Tibial nerve (tissue), 4 donors: ENCODE data around the gene KAZN. TPM values are rescaled to one million over a fixed set of nuclear protein-coding genes. Genes with fewer than 3 reads are reported as not detected.

Experiments used
- DNase-seq, 2 donors: peaks; one replicate each; pipeline ENCODE4 v3.0.0-alpha.2; 2019; ENCODE audit warnings: low spot score in 2 of 2
- H3K27ac ChIP-seq, 4 donors: fragments of 200-600 bp; sonication (generic) in 3 of 4; one replicate each; pipeline ENCODE4 v1.5.1; 2017 to 2019; ENCODE audit warnings: mild to moderate bottlenecking in 1 of 4
- H3K27me3 ChIP-seq, 2 donors: fragments of 200-600 bp; sonication (generic) in 1 of 2; one replicate each; pipeline versions ENCODE4 v1.5.1 to v1.6.0; 2017 to 2019
- H3K36me3 ChIP-seq, 3 donors: fragments of 200-600 bp; sonication (generic); one replicate each; pipeline ENCODE4 v1.5.1; 2018 to 2019
- H3K4me1 ChIP-seq, 4 donors: fragments of 200-600 bp; sonication (generic) in 3 of 4; one replicate each; pipeline ENCODE4 v1.5.1; 2017 to 2019
- H3K4me3 ChIP-seq, 4 donors: fragments of 200-600 bp; sonication (generic) in 3 of 4; one replicate each; pipeline ENCODE4 v1.5.1; 2017 to 2019; ENCODE audit warnings: mild to moderate bottlenecking in 1 of 4, moderate library complexity in 1 of 4
- H3K9me3 ChIP-seq, 4 donors: fragments of 200-600 bp; sonication (generic) in 3 of 4; one replicate each; pipeline ENCODE4 v1.5.1; 2017 to 2019
- CTCF ChIP-seq, 5 experiments: fragments of 200-600 bp in 3 of 5; fragments of 450-650 bp in 2 of 5; sonication (generic) in 3 of 5; IDR thresholded peaks; one replicate each; pipeline ENCODE4 v1.5.1; 2016 to 2019; ENCODE audit warnings: antibody characterized with exemption in 5 of 5, mild to moderate bottlenecking in 3 of 5, moderate library complexity in 2 of 5
- EP300 ChIP-seq, 2 donors: sonication (generic); formaldehyde crosslinking; IDR thresholded peaks; one replicate each; pipeline ENCODE4 v1.6.1; 2017; ENCODE audit warnings: antibody characterized with exemption in 2 of 2, mild to moderate bottlenecking in 1 of 2
- POLR2A ChIP-seq, 2 donors: fragments of 450-650 bp; IDR thresholded peaks; one replicate each; pipeline ENCODE4 v1.6.1; 2017; ENCODE audit warnings: antibody characterized with exemption in 2 of 2, mild to moderate bottlenecking in 2 of 2, moderate library complexity in 2 of 2
- WGBS, 2 donors: methylation state at CpG; one replicate each; pipeline ENCODE4 v1.1.5; 2018; 5-methylcytosine and 5-hydroxymethylcytosine counted together
- total RNA-seq, 4 donors: library from RNA; depleted of rRNA; stranded (reverse); fragments of >200 nt; gene quantifications; one replicate each; pipeline ENCODE4 v1.1.0, GENCODE V29; 2016

KAZN gene
- total RNA-seq, 4 donors from 2014 or later: 16.0 to 29.2 (median 22.2) TPM

- no peaks in the 10 kb centered on the region for H3K4me1 ChIP-seq
- 90 to 91% methylated on average over 14 to 16 of the region's 16 CpGs for WGBS, 2 donors
- H3K9me3 ChIP-seq: no peaks in the 10 kb centered on the region
- no peaks in the 10 kb centered on the region for H3K27me3 ChIP-seq
- H3K36me3 ChIP-seq: peaks cover 0 to 5% (median 0%) of the 10 kb centered on the region in 3 donors
- no peak for DNase-seq
- TF ChIP-seq POLR2A (IDR thresholded peaks at IDR 0.05): no peak
- no peak for TF ChIP-seq EP300 (IDR thresholded peaks at IDR 0.05)
- no peak for TF ChIP-seq CTCF (IDR thresholded peaks at IDR 0.05)
- no peak overlapping the region for H3K27ac ChIP-seq
- no peak overlapping the region for H3K4me3 ChIP-seq
Measured at GRCh38 chr1:15034656-15035055, 436.2 kb downstream of the KAZN start.

GRCh38 chr1:15035236-15035635 is 436.8 kb downstream of the KAZN start:
- WGBS, 2 donors: 94 to 97% methylated on average over 3 of the region's 3 CpGs
- H3K27me3 ChIP-seq: no peaks in the 10 kb centered on the region
- peaks cover 0 to 5% (median 0%) of the 10 kb centered on the region in 3 donors for H3K36me3 ChIP-seq
- DNase-seq: no peak
- H3K4me1 ChIP-seq: no peaks in the 10 kb centered on the region
- no peak overlapping the region for H3K27ac ChIP-seq
- H3K9me3 ChIP-seq: no peaks in the 10 kb centered on the region
- no peak for TF ChIP-seq EP300 (IDR thresholded peaks at IDR 0.05)
- TF ChIP-seq POLR2A (IDR thresholded peaks at IDR 0.05): no peak
- no peak for TF ChIP-seq CTCF (IDR thresholded peaks at IDR 0.05)
- H3K4me3 ChIP-seq: no peak overlapping the region

GRCh38 chr1:15036101-15036500 is 437.6 kb downstream of the KAZN start:
- Histone ChIP-seq H3K36me3 (peaks cover 0 to 5% (median 0%) of the 10 kb centered on the region in 3 donors), H3K27ac (no peak overlapping the region), H3K27me3 (no peaks in the 10 kb centered on the region), H3K4me3 (no peak overlapping the region), H3K4me1 (no peaks in the 10 kb centered on the region), H3K9me3 (no peaks in the 10 kb centered on the region)
- no peak for DNase-seq
- 72 to 76% methylated on average over 10 of the region's 10 CpGs for WGBS, 2 donors
- TF ChIP-seq POLR2A (IDR thresholded peaks at IDR 0.05): no peak
- TF ChIP-seq CTCF (IDR thresholded peaks at IDR 0.05): no peak
- TF ChIP-seq EP300 (IDR thresholded peaks at IDR 0.05): no peak

- Histone ChIP-seq H3K36me3 (peaks cover 0 to 5% (median 0%) of the 10 kb centered on the region in 3 donors), H3K27ac (no peak overlapping the region), H3K9me3 (no peaks in the 10 kb centered on the region), H3K4me1 (no peaks in the 10 kb centered on the region), H3K27me3 (no peaks in the 10 kb centered on the region), H3K4me3 (no peak overlapping the region)
- whole genome bisulfite sequencing, 2 donors: 83 to 85% methylated on average over 7 of the region's 7 CpGs
- DNase-seq: no peak
- no peak for TF ChIP-seq CTCF (IDR thresholded peaks at IDR 0.05)
- no peak for TF ChIP-seq POLR2A (IDR thresholded peaks at IDR 0.05)
- TF ChIP-seq EP300 (IDR thresholded peaks at IDR 0.05): no peak
Measured at GRCh38 chr1:15038232-15039016, 439.9 kb downstream of the KAZN start.

GRCh38 chr1:15039017-15039648 is 440.6 kb downstream of the KAZN start:
- no peak overlapping the region for H3K27ac ChIP-seq
- H3K27me3 ChIP-seq: no peaks in the 10 kb centered on the region
- H3K9me3 ChIP-seq: no peaks in the 10 kb centered on the region
- TF ChIP-seq EP300 (IDR thresholded peaks at IDR 0.05) (no peak), POLR2A (IDR thresholded peaks at IDR 0.05) (no peak), CTCF (IDR thresholded peaks at IDR 0.05) (no peak)
- DNase-seq: no peak
- no peaks in the 10 kb centered on the region for H3K4me1 ChIP-seq
- peaks cover 0 to 5% (median 0%) of the 10 kb centered on the region in 3 donors for H3K36me3 ChIP-seq
- 82 to 87% methylated on average over 9 of the region's 9 CpGs for WGBS, 2 donors
- no peak overlapping the region for H3K4me3 ChIP-seq
